ENCODE results near the gene C10orf120.

GRCh38 chr10:122703483-122704448 is 4.1 kb upstream of the C10orf120 start:
- TF ChIP-seq NPAS2 (CRISPR knock-in tag; IDR thresholded peaks at IDR 0.05; ENCODE audit: borderline replicate concordance) (no peak), USF2 (IDR thresholded peaks at IDR 0.05) (no peak)

All from A549 (cell line).